GM12891 (cell line): Measurements from ENCODE around the gene KIAA1614.

Experiments used
- POLR2A ChIP-seq: IDR thresholded peaks from 2 replicates; pipeline ENCODE4 v1.6.1; 2011; ENCODE audit warnings: low read depth, low read length, control low read depth
- POLR2AphosphoS5 ChIP-seq: IDR thresholded peaks from 2 replicates; pipeline ENCODE4 v1.6.1; 2011; ENCODE audit warnings: low read depth, low read length, control low read depth
- POU2F2 ChIP-seq: IDR thresholded peaks from 2 replicates; pipeline ENCODE4 v1.6.1; 2011; ENCODE audit warnings: low read depth, mild to moderate bottlenecking, control low read depth, low read length, moderate library complexity
- TAF1 ChIP-seq: IDR thresholded peaks from 2 replicates; pipeline ENCODE4 v1.6.1; 2011; ENCODE audit warnings: low read depth, low read length, control low read depth

DNA sequence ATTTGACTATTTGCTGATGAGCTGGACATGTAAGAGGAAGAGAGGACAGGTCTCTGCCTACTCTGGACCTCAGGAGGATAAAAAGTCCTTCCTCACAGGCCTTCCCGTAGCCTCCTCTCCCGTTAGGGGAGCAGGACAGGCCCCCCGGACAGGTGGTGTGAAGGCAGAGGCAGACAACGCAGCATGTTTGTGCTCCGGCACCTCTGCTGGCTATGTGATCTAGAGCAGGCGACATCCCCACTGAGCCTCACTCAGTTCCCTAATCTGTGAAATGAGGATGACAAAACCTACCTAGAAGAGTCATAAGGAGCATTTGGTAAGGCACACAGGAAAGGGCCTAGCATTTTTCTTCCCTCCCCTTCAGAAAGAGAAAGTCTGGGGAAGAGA is 34.8 kb downstream of the KIAA1614 start:
- TF ChIP-seq POLR2A: no peak
- TF ChIP-seq POLR2AphosphoS5: no peak
- no peak for TF ChIP-seq TAF1
- no peak for TF ChIP-seq POU2F2
